OCI-LY7 (cell line): ENCODE results near the gene SRPRB.

Experiments
- CTCF ChIP-seq: fragments of 200-600 bp; sonication (generic); conservative IDR thresholded peaks from 2 replicates; pipeline ENCODE4 v1.5.1; 2014; ENCODE audit warnings: mild to moderate bottlenecking, antibody characterized with exemption, low read length, moderate library complexity, mixed read lengths
- EZH2phosphoT487 ChIP-seq: fragments of 200-600 bp; sonication (generic); IDR thresholded peaks from 2 replicates; pipeline ENCODE4 v1.6.1; 2018; ENCODE audit warnings: low read depth, borderline replicate concordance, mild to moderate bottlenecking, mixed run types, antibody characterized with exemption, low read length, moderate library complexity, mixed read lengths

GRCh38 chr3:133834621-133835417 lies 29.2 kb downstream of the SRPRB start:
- TF ChIP-seq CTCF (no peak), EZH2phosphoT487 (no peak)
